GM18505 (cell line): ENCODE data around the gene TYRO3.

Experiments
- ATAC-seq: cut with Tn5 transposase; IDR thresholded peaks from one replicate; pipeline ENCODE4 v1.9.1; 2021; ENCODE audit not compliant: unreplicated experiment
- POLR2A ChIP-seq: IDR thresholded peaks from 4 replicates; pipeline ENCODE4 v1.6.1; 2011; ENCODE audit warnings: borderline replicate concordance; ENCODE audit not compliant: insufficient read depth, insufficient read length; ENCODE audit errors: extremely low read depth

The TYRO3 gene

GRCh38 chr15:41535544-41535943, 23.5 kb upstream of the TYRO3 start:
- ATAC-seq, result no peak
- TF ChIP-seq POLR2A, result no peak

GRCh38 chr15:41536866-41537265, 22.1 kb upstream of the TYRO3 start:
- no peak for ATAC-seq
- no peak for TF ChIP-seq POLR2A

- no peak for ATAC-seq
- no peak for TF ChIP-seq POLR2A
These were observed 15.5 kb upstream of the TYRO3 start for GRCh38 chr15:41543521-41543870.

- no peak for ATAC-seq
- no peak for TF ChIP-seq POLR2A
These were observed 14.4 kb upstream of the TYRO3 start for GRCh38 chr15:41544650-41545015.

GRCh38 chr15:41545218-41545617, 13.8 kb upstream of the TYRO3 start:
- no peak for TF ChIP-seq POLR2A
- no peak for ATAC-seq

GRCh38 chr15:41546851-41547786, 11.9 kb upstream of the TYRO3 start:
- no peak for TF ChIP-seq POLR2A
- ATAC-seq, result no peak

GRCh38 chr15:41550066-41550775, 8.8 kb upstream of the TYRO3 start:
- no peak for TF ChIP-seq POLR2A
- no peak for ATAC-seq

GRCh38 chr15:41553731-41554130, 5.3 kb upstream of the TYRO3 start:
- no peak for ATAC-seq
- TF ChIP-seq POLR2A, result no peak

- TF ChIP-seq POLR2A, result no peak
- no peak for ATAC-seq
These were observed 4.7 kb upstream of the TYRO3 start for GRCh38 chr15:41554343-41554742.

- ATAC-seq, result no peak
- no peak for TF ChIP-seq POLR2A
These were observed 4.1 kb upstream of the TYRO3 start for GRCh38 chr15:41554915-41555314.

GRCh38 chr15:41556677-41557076, 2.3 kb upstream of the TYRO3 start:
- TF ChIP-seq POLR2A, result no peak
- ATAC-seq, result no peak

GRCh38 chr15:41557673-41558399, 1.2 kb upstream of the TYRO3 start:
- ATAC-seq, result no peak
- TF ChIP-seq POLR2A, result no peak

GRCh38 chr15:41559239-41559782, 299 bp downstream of the TYRO3 start:
- TF ChIP-seq POLR2A, result no peak
- ATAC-seq, result no peak
